HCT116 (cell line): ENCODE measurements around the gene TSPAN16.

Experiments
- EGR1 ChIP-seq: IDR thresholded peaks from 2 replicates; pipeline ENCODE4 v1.6.1; 2012; ENCODE audit warnings: low read depth
- ELF1 ChIP-seq: IDR thresholded peaks from 2 replicates; pipeline ENCODE4 v1.6.1; 2012; ENCODE audit warnings: low read depth, borderline replicate concordance
- EZH2 ChIP-seq: fragments of 200-600 bp; sonication (generic); IDR thresholded peaks from 2 replicates; pipeline ENCODE4 v1.6.1; 2017; ENCODE audit warnings: antibody characterized with exemption, mixed run types
- EZH2phosphoT487 ChIP-seq: fragments of 200-600 bp; IDR thresholded peaks from 2 replicates; pipeline ENCODE4 v1.6.1; 2018; ENCODE audit warnings: antibody characterized with exemption, borderline replicate concordance
- JUND ChIP-seq: IDR thresholded peaks from 2 replicates; pipeline ENCODE4 v1.6.1; 2012
- POLR2A ChIP-seq: IDR thresholded peaks from 2 replicates; pipeline ENCODE4 v1.7.0; 2011; ENCODE audit warnings: borderline replicate concordance; ENCODE audit not compliant: insufficient read depth, insufficient read length; ENCODE audit errors: extremely low read depth
- POLR2AphosphoS5 ChIP-seq: IDR thresholded peaks from 2 replicates; pipeline ENCODE4 v1.6.1; 2011; ENCODE audit warnings: mild to moderate bottlenecking, low read depth, low read length, moderate library complexity
- RAD21 ChIP-seq: IDR thresholded peaks from 2 replicates; pipeline ENCODE4 v1.6.1; 2012; ENCODE audit warnings: low read depth, mild to moderate bottlenecking
- SIN3A ChIP-seq: IDR thresholded peaks from 2 replicates; pipeline ENCODE4 v1.6.1; 2012; ENCODE audit warnings: low read depth
- SRF ChIP-seq: IDR thresholded peaks from 2 replicates; pipeline ENCODE4 v1.6.1; 2012; ENCODE audit warnings: low read depth
- YY1 ChIP-seq: IDR thresholded peaks from 2 replicates; pipeline ENCODE4 v1.6.1; 2011; ENCODE audit warnings: low read length, low read depth, moderate library complexity, mild to moderate bottlenecking; ENCODE audit not compliant: insufficient replicate concordance; ENCODE audit errors: extremely low read depth
- ZNF274 ChIP-seq: fragments of 200-500 bp; sonication (Bioruptor generic); IDR thresholded peaks from 2 replicates; pipeline ENCODE4 v1.6.1; 2014; ENCODE audit warnings: mild to moderate bottlenecking, low read depth, low read length, inconsistent platforms
- TF ChIP-seq, protein P1 (sequence below), 3 experiments: fragments of 200-600 bp in 1 of 3; sonication (generic) in 1 of 3; IDR thresholded peaks in 2 of 3; conservative IDR thresholded peaks in 1 of 3; 2 replicates each; pipeline ENCODE4 v1.5.1; 2012 to 2017; ENCODE audit warnings: low read depth in 2 of 3, low read length in 2 of 3, antibody characterized with exemption in 1 of 3, borderline replicate concordance in 1 of 3, control low read depth in 1 of 3, mild to moderate bottlenecking in 1 of 3, mixed read lengths in 1 of 3, mixed run types in 1 of 3, moderate library complexity in 1 of 3; ENCODE audit not compliant: insufficient read depth in 1 of 3
- TF ChIP-seq, protein P2 (sequence below): IDR thresholded peaks from 2 replicates; pipeline ENCODE4 v1.6.1; 2012

DNA sequence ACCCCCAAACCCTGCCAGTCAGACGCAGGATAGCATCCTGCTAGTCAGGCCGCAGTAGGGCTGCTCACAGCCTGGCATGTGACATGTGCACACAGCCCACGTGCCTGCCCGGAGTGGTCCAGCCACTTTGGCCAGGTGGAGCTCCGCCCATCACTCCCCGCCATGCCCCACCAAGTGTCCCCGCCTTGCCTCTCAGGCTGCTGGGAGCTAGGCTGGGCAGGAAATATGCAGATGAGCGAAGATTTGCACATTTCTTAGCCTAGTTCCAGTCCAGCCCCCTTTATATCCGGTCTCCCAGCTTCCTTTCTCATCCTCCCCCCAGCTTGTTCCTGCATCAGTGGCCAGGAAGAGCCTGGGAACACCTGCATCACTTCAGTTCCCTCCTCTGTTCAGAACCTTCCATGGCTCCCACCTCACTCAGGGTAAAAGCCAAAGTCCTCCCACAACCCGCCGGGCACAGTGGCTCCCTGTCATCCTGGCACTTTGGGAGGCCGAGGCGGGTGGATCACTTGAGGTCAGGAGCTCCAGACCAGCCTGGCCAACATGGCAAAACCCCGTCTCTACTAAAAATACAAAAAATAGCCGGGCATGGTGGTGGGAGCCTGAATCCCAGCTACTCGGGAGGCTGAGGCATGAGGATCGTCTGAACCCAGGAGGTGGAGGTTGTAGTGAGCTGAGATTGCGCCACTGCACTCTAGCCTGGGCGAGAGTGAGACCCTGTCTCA, 31.3 kb upstream of the TSPAN16 start:
- no peak for TF ChIP-seq SIN3A
- TF ChIP-seq, protein P1, sequence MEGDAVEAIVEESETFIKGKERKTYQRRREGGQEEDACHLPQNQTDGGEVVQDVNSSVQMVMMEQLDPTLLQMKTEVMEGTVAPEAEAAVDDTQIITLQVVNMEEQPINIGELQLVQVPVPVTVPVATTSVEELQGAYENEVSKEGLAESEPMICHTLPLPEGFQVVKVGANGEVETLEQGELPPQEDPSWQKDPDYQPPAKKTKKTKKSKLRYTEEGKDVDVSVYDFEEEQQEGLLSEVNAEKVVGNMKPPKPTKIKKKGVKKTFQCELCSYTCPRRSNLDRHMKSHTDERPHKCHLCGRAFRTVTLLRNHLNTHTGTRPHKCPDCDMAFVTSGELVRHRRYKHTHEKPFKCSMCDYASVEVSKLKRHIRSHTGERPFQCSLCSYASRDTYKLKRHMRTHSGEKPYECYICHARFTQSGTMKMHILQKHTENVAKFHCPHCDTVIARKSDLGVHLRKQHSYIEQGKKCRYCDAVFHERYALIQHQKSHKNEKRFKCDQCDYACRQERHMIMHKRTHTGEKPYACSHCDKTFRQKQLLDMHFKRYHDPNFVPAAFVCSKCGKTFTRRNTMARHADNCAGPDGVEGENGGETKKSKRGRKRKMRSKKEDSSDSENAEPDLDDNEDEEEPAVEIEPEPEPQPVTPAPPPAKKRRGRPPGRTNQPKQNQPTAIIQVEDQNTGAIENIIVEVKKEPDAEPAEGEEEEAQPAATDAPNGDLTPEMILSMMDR (IDR thresholded peaks at IDR 0.05 in 2 of 3, conservative IDR thresholded peaks at IDR 0.05 in 1 of 3; ENCODE audit: borderline replicate concordance in 1 of 3, insufficient read depth in 1 of 3, low read depth in 2 of 3, low read length in 2 of 3): no peak
- TF ChIP-seq YY1: no peak
- no peak for TF ChIP-seq POLR2A
- no peak for TF ChIP-seq EZH2phosphoT487
- no peak for TF ChIP-seq JUND
- TF ChIP-seq ZNF274: no peak
- TF ChIP-seq POLR2AphosphoS5: no peak
- TF ChIP-seq, protein P2, sequence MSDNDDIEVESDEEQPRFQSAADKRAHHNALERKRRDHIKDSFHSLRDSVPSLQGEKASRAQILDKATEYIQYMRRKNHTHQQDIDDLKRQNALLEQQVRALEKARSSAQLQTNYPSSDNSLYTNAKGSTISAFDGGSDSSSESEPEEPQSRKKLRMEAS: peak; percentile 75
- TF ChIP-seq EZH2: no peak
- TF ChIP-seq EGR1: no peak
- TF ChIP-seq ELF1: no peak
- TF ChIP-seq SRF: no peak
- TF ChIP-seq RAD21: no peak
